ENCODE measurements around the gene TMTC2.

GRCh38 chr12:83092129-83092528, 405.4 kb downstream of the TMTC2 start:
- TF ChIP-seq REST (IDR thresholded peaks at IDR 0.05; ENCODE audit: borderline replicate concordance) (no peak), CTCF (IDR thresholded peaks at IDR 0.05; ENCODE audit: poor library complexity, severe bottlenecking) (no peak), TAF1 (IDR thresholded peaks at IDR 0.05; ENCODE audit: low read depth) (no peak)
